CD4-positive, alpha-beta memory T cell (primary cell): ENCODE measurements around the gene INPPL1. TPM values are rescaled to one million over a fixed set of nuclear protein-coding genes. Genes with fewer than 3 reads are reported as not detected.

Source experiments
- CTCF ChIA-PET: fragments of 350-600 bp; sonication (Branson Sonifier 250); formaldehyde crosslinking; loops from one replicate; lab custom pipeline; 2021; ENCODE audit warnings: inconsistent platforms; ENCODE audit not compliant: partially characterized antibody; lab: Charles Lee
- POLR2A ChIA-PET: fragments of 350-600 bp; sonication (Branson Sonifier 250); formaldehyde crosslinking; loops from one replicate; lab custom pipeline; 2021; ENCODE audit not compliant: partially characterized antibody; lab: Charles Lee
- DNase-seq, 5 donors: peaks; one replicate each; pipeline versions ENCODE4 v3.0.0 to v3.0.0-alpha.2; 2020 to 2022; ENCODE audit warnings: mixed read lengths in 1 of 5
- H3K27ac ChIP-seq: one replicate; pipeline ENCODE4 v1.7.0; 2013; ENCODE audit warnings: low read depth, low read length
- H3K27me3 ChIP-seq: 2 replicates; pipeline ENCODE4 v1.7.0; 2013; ENCODE audit warnings: mild to moderate bottlenecking, low read length, moderate library complexity; ENCODE audit not compliant: insufficient read depth
- H3K36me3 ChIP-seq: 2 replicates; pipeline ENCODE4 v1.7.0; 2013; ENCODE audit warnings: mild to moderate bottlenecking, low read length, moderate library complexity; ENCODE audit not compliant: insufficient read depth
- H3K4me1 ChIP-seq: 2 replicates; pipeline ENCODE4 v1.7.0; 2013; ENCODE audit warnings: mild to moderate bottlenecking, low read length, moderate library complexity; ENCODE audit not compliant: insufficient read depth
- H3K4me3 ChIP-seq, 2 donors: one replicate each; pipeline ENCODE4 v1.7.0; 2013; ENCODE audit warnings: low read length in 2 of 2, mild to moderate bottlenecking in 1 of 2
- H3K9me3 ChIP-seq, 2 donors: one replicate each; pipeline ENCODE4 v1.7.0; 2013; ENCODE audit warnings: low read length in 2 of 2, control low read depth in 1 of 2; ENCODE audit not compliant: control insufficient read depth in 1 of 2
- H3K27ac Mint-ChIP-seq, 7 donors: one replicate each; pipeline ENCODE4 v1.8.0; 2020 to 2021; ENCODE audit warnings: mixed read lengths in 7 of 7, mild to moderate bottlenecking in 6 of 7, inconsistent platforms in 3 of 7, moderate library complexity in 3 of 7
- H3K27me3 Mint-ChIP-seq, 2 donors: one replicate each; pipeline ENCODE4 v1.8.0; 2020 to 2021; ENCODE audit warnings: mixed read lengths in 2 of 2
- H3K36me3 Mint-ChIP-seq, 2 donors: one replicate each; pipeline ENCODE4 v1.8.0; 2020 to 2021; ENCODE audit warnings: mixed read lengths in 2 of 2, inconsistent platforms in 1 of 2, mild to moderate bottlenecking in 1 of 2
- H3K4me1 Mint-ChIP-seq, 4 donors: one replicate each; pipeline ENCODE4 v1.8.0; 2020 to 2021; ENCODE audit warnings: mixed read lengths in 4 of 4, mild to moderate bottlenecking in 1 of 4
- H3K4me3 Mint-ChIP-seq, 8 donors: one replicate each; pipeline ENCODE4 v1.8.0; 2020 to 2021; ENCODE audit warnings: mixed read lengths in 8 of 8, mild to moderate bottlenecking in 7 of 8, moderate library complexity in 6 of 8, inconsistent platforms in 3 of 8
- H3K9me3 Mint-ChIP-seq, 8 donors: one replicate each; pipeline ENCODE4 v1.8.0; 2020 to 2021; ENCODE audit warnings: mixed read lengths in 8 of 8, mild to moderate bottlenecking in 5 of 8, inconsistent platforms in 3 of 8, moderate library complexity in 1 of 8
- intact Hi-C: fragments of 100-400 bp; cut with micrococcal nuclease; formaldehyde crosslinking; loops from one replicate; pipeline ENCODE4 v1.15.1; 2023
- polyA plus RNA-seq, 2 donors: library from polyadenylated mRNA; unstranded; fragments of 300-500 nt; fragmentation: Illumina TruSeq; gene quantifications; one replicate each; pipeline ENCODE4 v1.2.3, GENCODE V29; 2021
- total RNA-seq, 2 experiments: library from RNA; stranded (reverse); gene quantifications; one replicate each; pipeline ENCODE4 v1.2.3, GENCODE V29; 2021

Gene INPPL1
- total and polyA plus RNA-seq, 4 experiments from 2014 or later: 4.0 to 152 (median 77.8) TPM

- POLR2A ChIA-PET: no interaction called here
- no peaks in the 10 kb centered on the region for H3K9me3 Mint-ChIP-seq
- H3K36me3 Mint-ChIP-seq: peaks cover 25 to 64% of the 10 kb centered on the region in 2 donors
- no peak overlapping the region for H3K4me3 Mint-ChIP-seq
- Histone ChIP-seq H3K27me3 (no peaks in the 10 kb centered on the region), H3K9me3 (no peaks in the 10 kb centered on the region), H3K36me3 (peaks cover 47% of the 10 kb centered on the region), H3K4me3 (no peak overlapping the region), H3K4me1 (peaks cover 9% of the 10 kb centered on the region), H3K27ac (no peak overlapping the region)
- no peaks in the 10 kb centered on the region for H3K27me3 Mint-ChIP-seq
- CTCF ChIA-PET: interaction anchor here (0.6 kb wide), 1 partner anchor 13 kb away, joined by 3 read pairs; no protein-coding TSS in a partner anchor
- intact Hi-C loops: no loop called here
- peak overlapping the region in 3 of 7 donors; percentile 4 to 58 (median 12) for H3K27ac Mint-ChIP-seq
- peaks cover 5 to 23% (median 10%) of the 10 kb centered on the region in 4 donors for H3K4me1 Mint-ChIP-seq
- DNase-seq: no peak
Measured at GRCh38 chr11:72229336-72229924, 4.9 kb downstream of the INPPL1 start.

DNA sequence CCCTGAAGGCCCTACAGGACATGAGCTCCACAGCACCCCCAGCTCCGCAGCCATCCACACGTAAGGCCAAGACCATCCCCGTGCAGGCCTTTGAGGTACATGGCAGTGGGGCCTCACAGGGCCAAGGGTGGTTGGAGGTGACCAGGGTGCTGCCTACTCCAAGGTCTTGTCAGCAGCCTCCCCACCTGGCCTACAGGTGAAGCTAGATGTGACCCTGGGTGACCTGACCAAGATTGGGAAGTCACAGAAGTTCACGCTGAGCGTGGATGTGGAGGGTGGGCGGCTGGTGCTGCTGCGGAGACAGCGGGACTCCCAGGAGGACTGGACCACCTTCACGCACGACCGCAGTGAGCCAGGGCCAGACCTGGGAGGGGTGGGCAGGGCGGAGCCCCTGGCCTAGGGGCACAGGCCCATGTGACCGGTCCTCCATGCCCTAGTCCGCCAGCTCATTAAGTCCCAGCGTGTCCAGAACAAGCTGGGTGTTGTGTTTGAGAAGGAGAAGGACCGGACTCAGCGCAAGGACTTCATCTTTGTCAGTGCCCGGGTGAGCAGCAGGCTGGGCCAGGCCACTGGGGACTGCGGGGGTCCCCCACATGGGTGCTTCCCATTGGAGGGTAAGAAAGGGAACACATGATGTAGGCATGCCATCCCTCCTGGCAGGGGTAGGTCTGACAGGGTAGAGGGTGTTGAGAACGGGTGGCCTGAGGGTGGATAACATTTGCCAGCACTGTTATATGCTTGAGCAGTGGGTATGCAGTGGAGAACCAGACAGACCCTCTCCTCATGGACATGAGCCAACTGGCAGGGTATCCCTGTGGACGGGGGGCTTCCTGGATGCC lies 5.6 kb downstream of the INPPL1 start:
- Mint-ChIP-seq H3K9me3 (no peaks in the 10 kb centered on the region), H3K27me3 (no peaks in the 10 kb centered on the region), H3K4me1 (peaks cover 5 to 22% (median 9%) of the 10 kb centered on the region in 4 donors), H3K4me3 (no peak overlapping the region), H3K36me3 (peaks cover 25 to 71% of the 10 kb centered on the region in 2 donors), H3K27ac (peak overlapping the region in 2 of 7 donors; percentile 4 to 23)
- CTCF ChIA-PET: interaction anchor here (0.6 kb wide), 1 partner anchor 14 kb away, joined by 3 read pairs; no protein-coding TSS in a partner anchor
- Histone ChIP-seq H3K4me3 (no peak overlapping the region), H3K36me3 (peaks cover 52% of the 10 kb centered on the region), H3K27ac (no peak overlapping the region), H3K27me3 (no peaks in the 10 kb centered on the region), H3K9me3 (no peaks in the 10 kb centered on the region), H3K4me1 (peaks cover 8% of the 10 kb centered on the region)
- DNase-seq: no peak
- POLR2A ChIA-PET: no interaction called here
- intact Hi-C loops: no loop called here

DNA sequence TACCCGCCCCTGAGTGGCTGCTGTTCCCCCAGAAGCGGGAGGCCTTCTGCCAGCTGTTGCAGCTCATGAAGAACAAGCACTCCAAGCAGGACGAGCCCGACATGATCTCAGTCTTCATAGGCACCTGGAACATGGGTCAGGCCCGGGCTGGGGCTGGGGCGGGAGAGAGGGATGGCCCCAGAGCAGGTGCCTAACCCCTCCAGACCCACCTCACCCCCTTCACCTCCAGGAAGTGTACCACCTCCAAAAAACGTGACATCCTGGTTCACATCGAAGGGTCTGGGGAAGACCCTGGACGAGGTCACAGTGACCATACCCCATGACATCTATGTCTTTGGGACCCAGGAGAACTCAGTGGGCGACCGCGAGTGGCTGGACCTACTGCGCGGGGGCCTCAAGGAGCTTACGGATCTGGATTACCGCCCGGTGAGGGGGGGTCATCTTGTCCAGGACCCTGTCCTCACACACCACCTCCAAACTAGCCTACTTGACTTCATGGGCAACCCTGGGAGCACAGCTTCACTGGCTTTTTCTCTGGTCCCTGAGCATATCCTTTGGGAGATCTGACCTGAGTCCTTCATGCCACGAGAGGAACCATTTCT lies 6.3 kb downstream of the INPPL1 start:
- peaks cover 56% of the 10 kb centered on the region for H3K36me3 ChIP-seq
- no peaks in the 10 kb centered on the region for H3K9me3 Mint-ChIP-seq
- ChIA-PET CTCF (interaction anchor here (1.3 kb wide), 1 partner anchor 48 kb away, joined by 3 read pairs; no protein-coding TSS in a partner anchor), POLR2A (no interaction called here)
- H3K4me1 Mint-ChIP-seq: peaks cover 0 to 15% (median 3%) of the 10 kb centered on the region in 4 donors
- no peak for DNase-seq
- H3K4me1 ChIP-seq: peaks cover under 1% of the 10 kb centered on the region
- peaks cover 25 to 70% of the 10 kb centered on the region in 2 donors for H3K36me3 Mint-ChIP-seq
- no peak overlapping the region for H3K4me3 Mint-ChIP-seq
- peak overlapping the region in 1 of 7 donors; percentile 51 for H3K27ac Mint-ChIP-seq
- no peak overlapping the region for H3K27ac ChIP-seq
- no peaks in the 10 kb centered on the region for H3K27me3 Mint-ChIP-seq
- intact Hi-C loops: no loop called here
- no peaks in the 10 kb centered on the region for H3K27me3 ChIP-seq
- no peak overlapping the region for H3K4me3 ChIP-seq
- no peaks in the 10 kb centered on the region for H3K9me3 ChIP-seq

DNA sequence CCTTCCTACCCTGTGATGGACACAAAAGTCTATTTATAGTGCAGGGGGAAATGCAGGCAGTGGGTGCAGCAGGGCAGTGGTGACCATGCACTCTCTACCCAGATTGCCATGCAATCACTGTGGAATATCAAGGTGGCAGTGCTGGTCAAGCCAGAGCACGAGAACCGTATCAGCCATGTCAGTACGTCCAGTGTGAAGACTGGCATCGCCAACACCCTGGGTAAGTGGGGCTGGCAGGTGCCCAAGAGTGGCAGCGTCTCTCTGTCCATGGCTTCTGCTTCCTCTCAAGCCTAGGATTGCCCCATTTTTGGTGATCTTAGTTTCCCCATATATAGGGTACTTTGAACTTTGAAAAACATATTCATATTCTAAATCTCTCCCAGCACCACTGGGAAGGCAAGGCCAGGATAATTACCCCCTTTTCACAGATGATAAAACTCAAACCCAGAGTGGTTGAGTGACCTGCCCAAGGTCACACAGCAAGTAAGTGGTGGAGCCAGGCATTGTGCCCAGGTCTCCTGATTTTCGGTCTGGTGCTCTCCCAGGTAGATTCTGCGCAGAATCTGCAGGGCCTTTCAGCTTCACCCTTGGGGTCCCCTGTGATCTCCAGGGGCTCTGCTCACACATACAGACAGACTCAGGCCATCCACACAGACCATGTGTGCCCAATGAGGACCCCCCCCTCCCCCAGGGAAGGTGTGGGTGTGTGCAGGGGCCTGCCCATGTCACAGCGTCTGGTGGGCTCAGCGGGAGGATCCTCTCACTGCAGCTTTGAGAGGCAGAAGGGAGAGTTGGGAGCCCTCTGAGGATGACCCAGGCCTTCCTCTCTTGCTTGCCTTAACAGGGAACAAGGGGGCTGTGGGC lies 7.1 kb downstream of the INPPL1 start:
- DNase-seq: peak in 1 of 5 donors; percentile 17
- no peaks in the 10 kb centered on the region for H3K27me3 Mint-ChIP-seq
- H3K4me3 ChIP-seq: no peak overlapping the region
- H3K4me1 ChIP-seq: no peaks in the 10 kb centered on the region
- peaks cover 0 to 11% (median 2%) of the 10 kb centered on the region in 4 donors for H3K4me1 Mint-ChIP-seq
- no peaks in the 10 kb centered on the region for H3K9me3 ChIP-seq
- H3K36me3 Mint-ChIP-seq: peaks cover 28 to 76% of the 10 kb centered on the region in 2 donors
- no peaks in the 10 kb centered on the region for H3K27me3 ChIP-seq
- intact Hi-C loops: no loop called here
- peak overlapping the region in 1 of 7 donors; percentile 51 for H3K27ac Mint-ChIP-seq
- CTCF ChIA-PET: interaction anchor here (1.3 kb wide), 1 partner anchor 49 kb away, joined by 3 read pairs; no protein-coding TSS in a partner anchor
- POLR2A ChIA-PET: no interaction called here
- H3K4me3 Mint-ChIP-seq: no peak overlapping the region
- H3K27ac ChIP-seq: no peak overlapping the region
- no peaks in the 10 kb centered on the region for H3K9me3 Mint-ChIP-seq
- H3K36me3 ChIP-seq: peaks cover 56% of the 10 kb centered on the region

- no peaks in the 10 kb centered on the region for H3K9me3 ChIP-seq
- H3K27me3 ChIP-seq: no peaks in the 10 kb centered on the region
- peak overlapping the region in 1 of 7 donors; percentile 53 for H3K27ac Mint-ChIP-seq
- peaks cover 0 to 8% (median 0%) of the 10 kb centered on the region in 4 donors for H3K4me1 Mint-ChIP-seq
- CTCF ChIA-PET: interaction anchor here (1.3 kb wide), 1 partner anchor 49 kb away, joined by 3 read pairs; no protein-coding TSS in a partner anchor
- no peaks in the 10 kb centered on the region for H3K27me3 Mint-ChIP-seq
- intact Hi-C loops: no loop called here
- no peaks in the 10 kb centered on the region for H3K4me1 ChIP-seq
- peak in 1 of 5 donors; percentile 5 for DNase-seq
- H3K36me3 Mint-ChIP-seq: peaks cover 28 to 81% of the 10 kb centered on the region in 2 donors
- no peak overlapping the region for H3K27ac ChIP-seq
- POLR2A ChIA-PET: no interaction called here
- no peak overlapping the region for H3K4me3 ChIP-seq
- no peak overlapping the region for H3K4me3 Mint-ChIP-seq
- no peaks in the 10 kb centered on the region for H3K9me3 Mint-ChIP-seq
- H3K36me3 ChIP-seq: peaks cover 56% of the 10 kb centered on the region
Measured at GRCh38 chr11:72232260-72233055, 7.9 kb downstream of the INPPL1 start.

DNA sequence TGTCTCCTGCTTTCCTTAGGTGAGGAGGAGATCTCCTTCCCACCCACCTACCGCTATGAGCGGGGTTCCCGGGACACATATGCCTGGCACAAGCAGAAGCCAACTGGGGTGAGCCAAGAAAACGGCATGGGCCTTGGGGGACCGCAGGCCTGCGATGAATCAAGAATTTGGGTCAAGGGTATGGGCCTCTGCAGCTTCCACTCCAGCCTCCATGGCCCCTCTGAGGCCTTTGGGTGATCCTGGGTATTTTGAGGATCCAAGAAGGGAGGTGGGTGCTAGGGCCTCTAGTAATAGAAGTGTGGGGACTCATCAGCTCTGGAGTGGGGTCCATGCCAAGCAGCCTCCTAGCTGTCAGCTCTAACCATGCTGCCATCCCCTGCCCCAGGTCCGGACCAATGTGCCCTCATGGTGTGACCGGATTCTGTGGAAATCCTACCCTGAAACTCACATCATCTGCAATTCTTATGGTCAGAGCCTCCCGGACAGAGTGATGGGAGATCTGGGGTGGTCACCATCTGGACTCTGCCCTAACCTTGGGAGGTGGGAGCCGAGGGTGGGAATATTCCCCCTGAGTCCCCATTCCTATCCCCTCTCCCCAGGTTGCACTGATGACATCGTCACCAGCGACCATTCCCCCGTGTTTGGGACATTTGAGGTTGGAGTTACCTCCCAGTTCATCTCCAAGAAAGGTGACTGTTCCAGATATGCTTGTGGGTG lies 8.6 kb downstream of the INPPL1 start:
- H3K4me3 Mint-ChIP-seq: no peak overlapping the region
- no peaks in the 10 kb centered on the region for H3K4me1 ChIP-seq
- H3K27me3 ChIP-seq: no peaks in the 10 kb centered on the region
- ChIA-PET POLR2A (no interaction called here), CTCF (no interaction called here)
- H3K9me3 Mint-ChIP-seq: no peaks in the 10 kb centered on the region
- H3K9me3 ChIP-seq: no peaks in the 10 kb centered on the region
- no peak overlapping the region for H3K4me3 ChIP-seq
- H3K27ac Mint-ChIP-seq: peak overlapping the region in 2 of 7 donors; percentile 15 to 46
- DNase-seq: no peak
- intact Hi-C loops: no loop called here
- H3K36me3 Mint-ChIP-seq: peaks cover 28 to 76% of the 10 kb centered on the region in 2 donors
- H3K27me3 Mint-ChIP-seq: no peaks in the 10 kb centered on the region
- H3K36me3 ChIP-seq: peaks cover 56% of the 10 kb centered on the region
- no peak overlapping the region for H3K27ac ChIP-seq
- H3K4me1 Mint-ChIP-seq: peaks cover 0 to 6% (median 0%) of the 10 kb centered on the region in 4 donors
